ENCODE data around the gene GCA. TPM values are rescaled to one million over a fixed set of nuclear protein-coding genes. Genes with fewer than 3 reads are reported as not detected.

The GCA gene, protein sequence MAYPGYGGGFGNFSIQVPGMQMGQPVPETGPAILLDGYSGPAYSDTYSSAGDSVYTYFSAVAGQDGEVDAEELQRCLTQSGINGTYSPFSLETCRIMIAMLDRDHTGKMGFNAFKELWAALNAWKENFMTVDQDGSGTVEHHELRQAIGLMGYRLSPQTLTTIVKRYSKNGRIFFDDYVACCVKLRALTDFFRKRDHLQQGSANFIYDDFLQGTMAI
- total RNA-seq, result 10 to 100 TPM; 37.2 to 92.2 TPM
- 10 to 100 TPM; 32.1 to 36.6 (median 34.8) TPM for polyA plus RNA-seq (ENCODE audit: insufficient read length in 6 of 6)
- long read RNA-seq, donor 1, transcript GCA-204 (8 exons, 1,992 nt), result major isoform, 13 of 23 reads
- long read RNA-seq, donor 1, partial matches to known transcripts, result 9 of 23 reads
- long read RNA-seq, donor 1, other reads (novel, unspliced or antisense), result 0 of 23 reads
- long read RNA-seq, donor 2, transcript GCA-204 (8 exons, 1,992 nt), result major isoform, 5 of 31 reads
- long read RNA-seq, donor 2, partial matches to known transcripts, result 24 of 31 reads
- long read RNA-seq, donor 2, other reads (novel, unspliced or antisense), result 0 of 31 reads
- long read RNA-seq, donor 3, transcript GCA-204 (8 exons, 1,992 nt), result major isoform, 5 of 11 reads
- long read RNA-seq, donor 3, partial matches to known transcripts, result 5 of 11 reads
- long read RNA-seq, donor 3, other reads (novel, unspliced or antisense), result 0 of 11 reads
- long read RNA-seq, donor 4, transcript GCA-204 (8 exons, 1,992 nt), result major isoform, 21 of 23 reads
- long read RNA-seq, donor 4, partial matches to known transcripts, result 1 of 23 reads
- long read RNA-seq, donor 4, other reads (novel, unspliced or antisense), result 0 of 23 reads
- long read RNA-seq, donor 5, transcript GCA-204 (8 exons, 1,992 nt), result major isoform, 8 of 15 reads
- long read RNA-seq, donor 5, partial matches to known transcripts, result 5 of 15 reads
- long read RNA-seq, donor 5, other reads (novel, unspliced or antisense), result 0 of 15 reads
- long read RNA-seq, donor 6, transcript GCA-204 (8 exons, 1,992 nt), result major isoform, 15 of 26 reads
- long read RNA-seq, donor 6, partial matches to known transcripts, result 6 of 26 reads
- long read RNA-seq, donor 6, other reads (novel, unspliced or antisense), result 0 of 26 reads
- long read RNA-seq, donor 7, transcript GCA-204 (8 exons, 1,992 nt), result major isoform, 5 of 11 reads
- long read RNA-seq, donor 7, partial matches to known transcripts, result 6 of 11 reads
- long read RNA-seq, donor 7, other reads (novel, unspliced or antisense), result 0 of 11 reads
- long read RNA-seq, donor 8, transcript GCA-204 (8 exons, 1,992 nt), result major isoform, 6 of 6 reads
- long read RNA-seq, donor 8, partial matches to known transcripts, result 0 of 6 reads
- long read RNA-seq, donor 8, other reads (novel, unspliced or antisense), result 0 of 6 reads
- long read RNA-seq, donor 9, result 0 reads
- long read RNA-seq, donor 10, transcript GCA-204 (8 exons, 1,992 nt), result major isoform, 16 of 20 reads
- long read RNA-seq, donor 10, partial matches to known transcripts, result 0 of 20 reads
- long read RNA-seq, donor 10, other reads (novel, unspliced or antisense), result 4 of 20 reads
- long read RNA-seq, donor 11, transcript GCA-204 (8 exons, 1,992 nt), result major isoform, 5 of 14 reads
- long read RNA-seq, donor 11, partial matches to known transcripts, result 7 of 14 reads
- long read RNA-seq, donor 11, other reads (novel, unspliced or antisense), result 0 of 14 reads
- long read RNA-seq, donor 12, transcript GCA-204 (8 exons, 1,992 nt), result major isoform, 13 of 18 reads
- long read RNA-seq, donor 12, partial matches to known transcripts, result 5 of 18 reads
- long read RNA-seq, donor 12, other reads (novel, unspliced or antisense), result 0 of 18 reads

DNA sequence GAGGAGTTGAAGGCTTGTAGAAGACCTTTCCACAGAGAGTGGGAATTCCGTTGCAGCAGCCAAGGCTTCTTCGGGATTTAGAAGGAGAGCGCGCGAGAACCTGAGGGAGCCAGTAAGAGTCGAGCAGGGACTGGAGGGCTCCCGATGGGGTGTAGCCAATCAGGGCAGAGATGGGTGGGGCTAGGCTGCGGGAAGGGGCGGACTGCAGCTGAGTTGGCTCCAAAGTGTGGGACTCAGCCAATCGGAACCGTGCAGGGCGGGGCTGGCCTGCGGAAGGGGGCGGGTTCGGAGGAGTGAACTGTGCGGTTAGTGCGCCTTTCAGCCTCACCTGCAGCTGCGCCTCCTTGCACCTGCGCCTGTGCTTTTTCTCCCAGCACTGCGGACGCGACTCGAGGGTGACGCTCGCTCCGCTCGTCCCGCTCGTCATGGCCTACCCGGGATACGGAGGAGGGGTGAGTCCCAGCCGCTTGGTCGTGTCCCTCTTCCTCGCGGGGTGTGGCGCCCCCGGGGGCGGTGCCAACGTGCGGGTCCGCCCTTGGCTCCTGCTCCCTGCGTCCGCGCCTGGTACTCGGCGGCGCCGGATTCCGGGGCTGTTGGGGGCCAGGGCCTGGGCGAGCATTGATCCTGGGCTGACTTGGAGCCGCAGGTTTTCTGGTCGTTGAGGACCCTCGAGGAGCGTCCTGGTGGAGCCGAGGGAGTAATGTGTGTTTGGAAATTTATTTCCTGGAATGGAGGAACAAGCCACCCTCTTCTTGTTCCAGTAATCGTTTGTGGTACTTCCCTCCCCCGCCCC lies at the start of gene GCA:
TSS of gene GCA (plus strand) at position 309 of the 793 bp plus-strand sequence. CDS start at position 426, 117 bp downstream.
- peaks cover 0 to 48% of the 10 kb centered on the region in 2 donors for H3K4me1 ChIP-seq
- H3K36me3 ChIP-seq, result peaks cover 0 to 4% of the 10 kb centered on the region in 2 donors
- H3K4me3 ChIP-seq, result peak within 1 kb of the TSS; percentile 72 to 80
- H3K27me3 ChIP-seq, result no peaks in the 10 kb centered on the region
- ATAC-seq (peak; percentile 99), DNase-seq (peak; percentile 85 to 99 (median 96))
- peak within 1 kb of the TSS; percentile 85 to 97 for H3K27ac ChIP-seq
- TF ChIP-seq, protein P1, sequence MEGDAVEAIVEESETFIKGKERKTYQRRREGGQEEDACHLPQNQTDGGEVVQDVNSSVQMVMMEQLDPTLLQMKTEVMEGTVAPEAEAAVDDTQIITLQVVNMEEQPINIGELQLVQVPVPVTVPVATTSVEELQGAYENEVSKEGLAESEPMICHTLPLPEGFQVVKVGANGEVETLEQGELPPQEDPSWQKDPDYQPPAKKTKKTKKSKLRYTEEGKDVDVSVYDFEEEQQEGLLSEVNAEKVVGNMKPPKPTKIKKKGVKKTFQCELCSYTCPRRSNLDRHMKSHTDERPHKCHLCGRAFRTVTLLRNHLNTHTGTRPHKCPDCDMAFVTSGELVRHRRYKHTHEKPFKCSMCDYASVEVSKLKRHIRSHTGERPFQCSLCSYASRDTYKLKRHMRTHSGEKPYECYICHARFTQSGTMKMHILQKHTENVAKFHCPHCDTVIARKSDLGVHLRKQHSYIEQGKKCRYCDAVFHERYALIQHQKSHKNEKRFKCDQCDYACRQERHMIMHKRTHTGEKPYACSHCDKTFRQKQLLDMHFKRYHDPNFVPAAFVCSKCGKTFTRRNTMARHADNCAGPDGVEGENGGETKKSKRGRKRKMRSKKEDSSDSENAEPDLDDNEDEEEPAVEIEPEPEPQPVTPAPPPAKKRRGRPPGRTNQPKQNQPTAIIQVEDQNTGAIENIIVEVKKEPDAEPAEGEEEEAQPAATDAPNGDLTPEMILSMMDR (IDR thresholded peaks at IDR 0.05), result no peak
- intact Hi-C loops (cut with DNase I), result no loop called here
- H3K9me3 ChIP-seq, result no peaks in the 10 kb centered on the region

DNA sequence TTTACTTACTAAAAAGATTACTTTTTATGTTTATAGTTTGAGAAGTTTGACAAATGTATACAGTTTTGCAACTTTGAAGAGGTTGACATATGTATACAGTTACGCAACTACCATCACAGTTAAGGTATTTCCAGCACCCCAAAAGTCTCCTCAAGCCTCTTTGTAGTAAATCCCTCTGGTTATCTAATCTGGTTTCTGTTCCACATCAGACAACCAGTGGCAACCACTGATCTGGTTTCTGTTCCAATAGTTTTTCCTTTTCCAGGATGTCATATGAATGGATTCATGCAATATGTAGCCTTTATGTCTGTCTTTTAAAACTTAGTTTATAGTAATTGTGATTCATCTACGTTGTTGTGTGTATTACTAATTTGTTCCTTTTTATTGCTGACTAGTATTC lies 48.9 kb upstream of the GCA start:
- intact Hi-C loops (cut with DNase I), result loop anchor here in 1 of 2 donors (5.0 kb wide), 1 partner anchor 73 kb away; no protein-coding TSS in a partner anchor

DNA sequence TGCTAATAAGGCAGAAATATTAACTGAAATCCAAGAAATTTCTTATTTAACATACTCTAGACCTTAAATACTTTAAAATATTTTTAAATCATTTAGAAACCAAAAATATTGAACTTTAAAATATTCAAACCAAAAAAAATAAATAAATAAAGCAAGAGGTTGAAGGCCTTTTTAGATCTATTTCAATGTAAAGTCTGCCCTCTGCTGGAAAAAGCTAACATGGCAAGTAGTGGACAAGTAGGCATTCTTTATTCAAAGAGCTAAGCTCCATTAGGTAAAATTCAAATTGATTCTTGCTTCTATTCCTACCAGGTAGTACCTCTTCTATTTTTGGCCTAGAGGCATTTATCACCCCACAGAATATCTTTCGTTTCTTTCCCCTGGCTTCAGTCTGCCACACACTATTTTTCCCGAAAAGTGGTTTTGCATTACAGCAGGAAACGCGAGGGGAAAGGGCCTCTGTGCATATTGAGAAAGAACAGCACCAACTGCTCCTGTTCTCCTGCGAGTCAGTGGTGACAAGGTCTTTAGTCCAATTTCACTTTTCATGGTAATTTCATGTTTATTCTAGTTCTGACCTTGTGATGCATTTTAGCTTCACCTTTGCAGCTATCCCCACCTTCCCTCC lies 45.9 kb upstream of the GCA start:
- ATAC-seq (peak; percentile 82), DNase-seq (peak in 2 of 4 donors; percentile 60 to 82)
- TF ChIP-seq, protein P1 (IDR thresholded peaks at IDR 0.05), result peak; percentile 76 to 87
- H3K4me3 ChIP-seq, result no peak overlapping the region
- H3K36me3 ChIP-seq, result peaks cover 0 to 8% of the 10 kb centered on the region in 2 donors
- no peaks in the 10 kb centered on the region for H3K9me3 ChIP-seq
- H3K4me1 ChIP-seq, result peaks cover 0 to 12% of the 10 kb centered on the region in 2 donors
- intact Hi-C loops (cut with DNase I), result loop anchor here in 1 of 2 donors (5.0 kb wide), 1 partner anchor 76 kb away; no protein-coding TSS in a partner anchor
- H3K27ac ChIP-seq, result no peak overlapping the region
- no peaks in the 10 kb centered on the region for H3K27me3 ChIP-seq

More for the DNA sequence above, 48.9 kb upstream of the GCA start:
- peaks cover 0 to 25% of the 10 kb centered on the region in 2 donors for H3K4me1 ChIP-seq
- TF ChIP-seq, protein P1 (IDR thresholded peaks at IDR 0.05), result no peak
- peaks cover 0 to 8% of the 10 kb centered on the region in 2 donors for H3K36me3 ChIP-seq
- no peak overlapping the region for H3K27ac ChIP-seq
- DNase-seq, result no peak
- ATAC-seq, result no peak
- H3K4me3 ChIP-seq, result no peak overlapping the region
- no peaks in the 10 kb centered on the region for H3K9me3 ChIP-seq
- no peaks in the 10 kb centered on the region for H3K27me3 ChIP-seq
